Activated CD8-positive, alpha-beta T cell treated with anti-CD3 and anti-CD28 coated beads for 36 hours (primary cell): Measurements from ENCODE around the gene PNMT. TPM values are rescaled to one million over a fixed set of nuclear protein-coding genes. Genes with fewer than 3 reads are reported as not detected.

ENCODE experiments used
- ATAC-seq: fragments of 200-7000 bp; cut with Tn5 transposase; one replicate; pipeline ENCODE4 v1.10.0; 2021; ENCODE audit warnings: mild to moderate bottlenecking, moderate library complexity
- CTCF ChIA-PET: fragments of 350-600 bp; sonication (Branson Sonifier 250); formaldehyde crosslinking; loops from one replicate; lab custom pipeline; 2021; ENCODE audit warnings: antibody characterized with exemption; lab: Charles Lee
- POLR2A ChIA-PET: fragments of 350-600 bp; sonication (Branson Sonifier 250); formaldehyde crosslinking; loops from one replicate; lab custom pipeline; 2021; ENCODE audit warnings: antibody characterized with exemption; lab: Charles Lee
- DNase-seq: peaks from one replicate; pipeline ENCODE4 v3.0.0-alpha.2; 2020
- H3K27ac Mint-ChIP-seq: one replicate; pipeline ENCODE4 v1.8.0; 2021; ENCODE audit warnings: mild to moderate bottlenecking, mixed read lengths
- H3K27me3 Mint-ChIP-seq: one replicate; pipeline ENCODE4 v1.8.0; 2021; ENCODE audit warnings: mixed read lengths
- H3K36me3 Mint-ChIP-seq: one replicate; pipeline ENCODE4 v1.8.0; 2021; ENCODE audit warnings: low read depth, mixed read lengths
- H3K4me1 Mint-ChIP-seq: one replicate; pipeline ENCODE4 v1.8.0; 2021; ENCODE audit warnings: low read depth, mixed read lengths
- H3K4me3 Mint-ChIP-seq: one replicate; pipeline ENCODE4 v1.8.0; 2021; ENCODE audit warnings: mild to moderate bottlenecking, moderate library complexity, mixed read lengths
- H3K9me3 Mint-ChIP-seq: one replicate; pipeline ENCODE4 v1.8.0; 2021; ENCODE audit warnings: mixed read lengths
- CTCF ChIP-seq: fragments of 200-600 bp; IDR thresholded peaks from one replicate; pipeline ENCODE4 v1.8.0; 2022; ENCODE audit warnings: antibody characterized with exemption, mild to moderate bottlenecking
- intact Hi-C: fragments of 100-400 bp; cut with micrococcal nuclease; formaldehyde crosslinking; loops from one replicate; pipeline ENCODE4 v1.10.0; 2022
- total RNA-seq, 2 experiments: library from RNA; stranded (reverse); gene quantifications; one replicate each; pipeline ENCODE4 v1.2.3, GENCODE V29; 2021

PNMT gene
- total RNA-seq, 2 experiments from 2014 or later: 0.40 TPM; not detected in 1

DNA sequence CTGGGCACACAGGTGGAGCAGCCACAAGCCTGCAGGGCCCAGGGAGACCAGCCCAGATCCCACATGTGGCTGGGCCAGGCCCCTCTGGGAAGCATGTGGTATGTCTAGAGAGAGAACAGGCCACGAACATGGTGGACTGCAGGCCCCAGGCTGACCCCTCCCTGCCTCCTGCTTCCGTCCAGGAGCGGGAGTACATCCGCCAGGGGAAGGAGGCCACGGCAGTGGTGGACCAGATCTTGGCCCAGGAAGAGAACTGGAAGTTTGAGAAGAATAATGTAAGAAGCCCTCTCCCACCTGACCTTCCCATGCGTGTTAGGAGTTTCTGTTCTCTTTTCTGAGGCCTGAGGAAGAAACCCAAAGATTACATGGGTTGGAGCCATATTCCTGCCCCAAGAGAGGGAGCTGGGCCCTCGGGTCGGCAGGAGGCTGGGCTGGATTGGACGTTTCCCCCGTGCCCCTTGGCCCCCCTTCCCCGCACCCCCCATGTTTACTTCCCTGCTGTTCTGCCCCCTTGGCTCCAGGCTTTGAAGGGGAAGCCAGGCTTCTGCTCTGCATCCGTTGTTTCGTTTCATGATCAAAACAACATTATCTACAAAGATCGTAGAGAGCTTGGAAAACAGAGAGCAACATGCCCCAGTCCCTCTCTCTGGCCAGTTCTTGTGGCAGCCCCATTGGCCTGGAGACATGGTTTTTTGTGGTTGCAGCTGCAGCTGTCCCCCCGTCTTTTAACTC is 8.8 kb upstream of the PNMT start:
- H3K4me1 Mint-ChIP-seq: peaks cover 25% of the 10 kb centered on the region
- ChIA-PET POLR2A (interaction anchor here (0.9 to 1.1 kb wide), 3 partner anchors 9 to 28 kb away, joined by 3 to 5 read pairs (median 3); partner anchors contain the start of gene PGAP3), CTCF (interaction anchor here (1.1 to 1.6 kb wide), 3 partner anchors 9 to 38 kb away, joined by 4 to 6 read pairs (median 4); no protein-coding TSS in a partner anchor)
- no peaks in the 10 kb centered on the region for H3K27me3 Mint-ChIP-seq
- no peaks in the 10 kb centered on the region for H3K9me3 Mint-ChIP-seq
- TF ChIP-seq CTCF: no peak
- ATAC-seq (no peak), DNase-seq (no peak)
- no peak overlapping the region for H3K4me3 Mint-ChIP-seq
- H3K36me3 Mint-ChIP-seq: peaks cover 4% of the 10 kb centered on the region
- peak overlapping the region; percentile 80 for H3K27ac Mint-ChIP-seq
- intact Hi-C loops: no loop called here

- Mint-ChIP-seq H3K27ac (no peak overlapping the region), H3K9me3 (no peaks in the 10 kb centered on the region), H3K4me1 (peaks cover 22% of the 10 kb centered on the region), H3K36me3 (peaks cover 4% of the 10 kb centered on the region), H3K4me3 (no peak overlapping the region), H3K27me3 (no peaks in the 10 kb centered on the region)
- DNase-seq (no peak), ATAC-seq (no peak)
- no peak for TF ChIP-seq CTCF
- POLR2A ChIA-PET: interaction anchor here (0.9 to 1.1 kb wide), 3 partner anchors 10 to 28 kb away, joined by 3 to 5 read pairs (median 3); partner anchors contain the start of gene PGAP3
- intact Hi-C loops: no loop called here
- CTCF ChIA-PET: interaction anchor here (1.1 to 1.6 kb wide), 3 partner anchors 9 to 38 kb away, joined by 4 to 6 read pairs (median 4); no protein-coding TSS in a partner anchor
Observed at GRCh38 chr17:39660011-39660360, 8.3 kb upstream of the PNMT start.

- Mint-ChIP-seq H3K4me1 (peaks cover 19% of the 10 kb centered on the region), H3K27me3 (no peaks in the 10 kb centered on the region), H3K4me3 (no peak overlapping the region), H3K27ac (no peak overlapping the region), H3K36me3 (peaks cover 2% of the 10 kb centered on the region), H3K9me3 (no peaks in the 10 kb centered on the region)
- TF ChIP-seq CTCF: no peak
- no peak for ATAC-seq
- intact Hi-C loops: no loop called here
- no peak for DNase-seq
- POLR2A ChIA-PET: interaction anchor here (0.8 to 1.1 kb wide), 4 partner anchors 10 to 27 kb away, joined by 3 to 5 read pairs (median 3); partner anchors contain the start of gene PGAP3
- CTCF ChIA-PET: interaction anchor here (1.1 to 1.6 kb wide), 3 partner anchors 8 to 39 kb away, joined by 4 to 6 read pairs (median 4); no protein-coding TSS in a partner anchor
Observed at GRCh38 chr17:39660397-39661385, 7.6 kb upstream of the PNMT start.

- ATAC-seq (no peak), DNase-seq (no peak)
- no peak overlapping the region for H3K27ac Mint-ChIP-seq
- ChIA-PET CTCF (interaction anchor here (0.8 kb wide), 1 partner anchor 8 kb away, joined by 3 read pairs; no protein-coding TSS in a partner anchor), POLR2A (interaction anchor here (0.8 kb wide), 1 partner anchor 13 kb away, joined by 3 read pairs; no protein-coding TSS in a partner anchor)
- intact Hi-C loops: no loop called here
- no peak for TF ChIP-seq CTCF
- H3K4me3 Mint-ChIP-seq: no peak overlapping the region
- peaks cover under 1% of the 10 kb centered on the region for H3K36me3 Mint-ChIP-seq
- H3K4me1 Mint-ChIP-seq: peaks cover 19% of the 10 kb centered on the region
- no peaks in the 10 kb centered on the region for H3K9me3 Mint-ChIP-seq
- H3K27me3 Mint-ChIP-seq: peaks cover 3% of the 10 kb centered on the region
Observed at GRCh38 chr17:39661744-39662541, 6.3 kb upstream of the PNMT start.
